NCI-H82 treated with DMSO at 0.1 percent for 48 hours (cell line): Measurements from ENCODE around the gene FAM222B.
"Not testable (repeated sequence)": the region's sequence is repeated elsewhere in the genome, so short reads cannot be mapped to it uniquely, and the experiment has no call there.

ENCODE experiments used
- DNase-seq: peaks from one replicate; lab custom pipeline; 2025; ENCODE audit not compliant: unreplicated experiment; lab: John Stamatoyannopoulos, UW

FAM222B gene

GRCh38 chr17:28747801-28748750, 94.5 kb downstream of the FAM222B start:
- no peak for DNase-seq

GRCh38 chr17:28747051-28747691, 95.4 kb downstream of the FAM222B start:
- no peak for DNase-seq

DNA sequence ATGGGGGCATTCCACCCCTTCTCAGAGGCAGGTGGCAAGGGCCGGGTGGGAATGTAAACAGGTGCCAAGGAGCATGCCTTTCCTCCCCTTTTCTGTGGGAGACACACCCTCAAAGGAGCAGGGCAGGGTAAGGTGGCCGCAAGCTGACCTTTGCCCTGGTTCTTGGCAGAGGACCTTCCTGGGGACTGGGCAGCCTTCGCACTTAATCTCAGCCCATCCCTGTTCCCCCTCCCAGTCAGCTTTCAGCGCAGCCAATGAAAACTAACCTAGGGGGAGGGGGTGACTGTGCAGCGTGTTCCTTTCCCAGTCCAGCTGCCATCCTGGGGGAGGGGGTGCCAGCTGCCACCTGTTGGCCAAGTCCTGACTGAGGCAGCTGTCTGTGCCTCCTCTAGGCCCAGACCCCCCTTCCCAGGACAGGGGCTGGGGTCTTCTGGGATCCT, 96.0 kb downstream of the FAM222B start:
- peak; percentile 90 for DNase-seq

GRCh38 chr17:28745786-28746411, 96.7 kb downstream of the FAM222B start:
- no peak for DNase-seq

- DNase-seq: peak; percentile 24
These were observed 97.4 kb downstream of the FAM222B start for GRCh38 chr17:28744972-28745785.

DNA sequence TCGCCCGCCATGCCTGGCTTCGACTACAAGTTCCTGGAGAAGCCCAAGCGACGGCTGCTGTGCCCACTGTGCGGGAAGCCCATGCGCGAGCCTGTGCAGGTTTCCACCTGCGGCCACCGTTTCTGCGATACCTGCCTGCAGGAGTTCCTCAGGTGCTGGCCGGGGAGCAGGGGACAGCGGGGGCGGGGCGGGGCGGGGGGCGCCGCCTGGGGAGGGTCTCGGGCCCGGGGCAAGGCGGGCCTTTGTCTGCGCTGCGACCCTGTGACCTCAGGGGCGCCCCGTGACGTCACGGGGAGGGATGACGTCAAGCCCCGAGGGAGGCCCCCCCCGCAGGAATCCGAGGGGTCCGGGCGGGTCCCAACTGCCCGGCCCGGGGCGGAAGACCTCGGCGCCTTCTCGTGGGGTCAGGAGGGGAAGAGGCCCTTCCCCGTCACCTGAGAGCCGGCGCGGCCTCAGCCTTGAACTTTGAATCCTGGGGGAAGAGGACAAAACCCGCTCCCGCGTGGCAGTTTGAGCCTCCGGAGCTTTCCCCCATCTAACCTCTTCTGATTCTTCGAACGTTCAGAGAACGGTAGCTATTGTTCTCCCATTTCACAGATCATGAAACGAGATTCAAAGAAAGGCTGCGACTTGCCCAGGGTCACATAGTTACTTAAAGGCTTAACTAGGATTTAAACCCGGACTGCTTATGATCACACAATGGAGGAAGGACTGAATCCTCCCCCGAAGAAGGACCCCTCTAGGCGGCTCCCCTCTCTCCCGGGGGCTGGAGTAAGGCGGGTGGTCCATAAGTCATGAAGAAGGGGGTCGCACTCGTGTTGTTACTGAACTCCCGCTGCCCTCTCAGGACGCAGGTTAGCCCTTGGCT, 98.3 kb downstream of the FAM222B start:
- peak; percentile 52 for DNase-seq

DNA sequence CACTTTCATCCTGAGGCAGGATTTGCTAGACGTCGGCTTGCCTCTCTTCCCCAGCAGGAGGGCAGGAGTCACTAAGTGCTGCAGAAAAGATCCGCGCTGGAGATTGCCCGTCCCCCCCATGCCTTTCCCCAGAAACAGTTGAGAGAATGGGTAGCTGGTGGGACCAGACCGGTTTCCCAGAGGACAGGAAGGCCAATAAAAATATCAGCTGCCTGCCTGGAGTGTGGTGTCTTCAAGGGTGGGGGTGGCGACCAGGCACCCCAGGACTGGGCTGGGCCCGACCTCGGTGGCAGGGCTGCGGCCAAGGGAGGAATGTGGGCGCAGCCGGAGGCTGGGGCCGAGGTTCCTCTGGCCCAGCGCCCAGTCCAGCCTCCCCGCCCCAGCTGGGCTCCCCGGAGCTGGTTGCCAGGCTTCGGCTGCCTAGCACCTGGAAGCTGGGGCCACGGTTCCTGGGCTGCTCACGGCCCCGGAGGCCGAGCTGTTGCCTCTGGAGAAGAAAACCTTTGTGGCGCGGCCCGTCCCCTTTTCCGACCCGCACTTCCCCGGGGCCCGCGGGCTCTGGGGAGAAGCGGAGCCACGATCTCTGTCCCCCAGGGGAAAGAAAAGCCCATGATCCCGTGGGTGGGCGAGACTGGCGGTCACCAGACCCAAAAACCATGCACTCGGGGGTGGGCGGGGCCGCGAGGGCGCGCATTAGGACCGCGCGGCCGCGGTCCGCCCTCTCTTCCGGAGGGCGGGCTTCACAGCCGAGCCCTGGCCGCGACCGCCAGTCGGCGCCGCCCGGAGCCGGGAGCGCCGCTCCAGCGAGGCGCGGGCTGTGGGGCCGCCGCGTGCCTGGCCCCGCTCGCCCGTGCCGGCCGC, 99.1 kb downstream of the FAM222B start, which contains the start of gene TRAF4:
TSS of gene TRAF4 (plus strand) at position 769 of the 861 bp plus-strand sequence. CDS start 102 bp downstream, outside the sequence.
- peak; percentile 70 for DNase-seq

DNA sequence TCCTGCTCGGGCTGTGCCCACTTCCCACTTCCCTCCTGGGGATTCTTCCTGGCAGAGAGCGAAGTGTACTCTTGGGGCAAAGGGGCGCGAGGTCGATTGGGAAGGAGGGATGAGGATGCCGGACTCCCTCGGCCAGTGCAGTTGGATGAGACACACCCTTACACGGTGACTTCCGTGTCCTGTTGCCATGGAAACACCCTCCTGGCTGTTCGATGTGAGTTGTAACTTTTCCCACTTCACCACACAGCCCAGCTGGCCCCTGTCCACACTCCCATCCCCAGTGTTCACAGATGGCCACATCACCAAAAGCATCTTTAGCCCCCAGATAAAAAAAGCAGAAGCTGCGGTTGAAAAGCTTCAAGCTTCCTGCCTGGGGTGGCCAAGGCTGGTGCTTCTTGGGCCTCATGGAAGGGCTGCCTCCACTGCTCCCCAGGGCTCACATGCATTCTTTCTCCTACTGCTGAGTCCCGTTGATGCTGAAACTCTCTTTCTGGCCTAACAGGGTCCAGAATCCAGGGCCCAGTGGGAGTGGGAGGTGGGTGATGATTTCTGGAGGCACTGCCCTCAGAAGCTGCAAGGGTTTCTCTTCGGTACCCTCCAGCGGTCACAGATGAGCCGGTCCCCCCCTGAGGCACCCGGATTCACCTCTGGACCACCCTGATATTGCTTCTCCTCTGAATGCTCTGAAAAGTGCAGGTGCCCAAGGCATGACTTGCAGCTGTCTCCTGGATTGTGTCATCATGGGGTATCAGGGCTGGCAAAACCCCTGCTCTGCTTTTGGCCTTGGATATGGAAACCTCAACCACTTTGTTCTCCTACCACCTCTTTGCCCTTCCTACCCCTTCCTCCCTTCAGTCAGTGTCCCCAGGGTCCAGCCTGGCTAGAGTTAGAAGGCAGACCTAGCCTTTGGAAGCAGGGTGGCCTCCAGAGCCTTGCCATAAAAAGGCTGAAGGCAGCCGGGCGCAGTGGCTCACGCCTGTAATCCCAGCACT, 100.9 kb downstream of the FAM222B start:
- DNase-seq: no peak

DNA sequence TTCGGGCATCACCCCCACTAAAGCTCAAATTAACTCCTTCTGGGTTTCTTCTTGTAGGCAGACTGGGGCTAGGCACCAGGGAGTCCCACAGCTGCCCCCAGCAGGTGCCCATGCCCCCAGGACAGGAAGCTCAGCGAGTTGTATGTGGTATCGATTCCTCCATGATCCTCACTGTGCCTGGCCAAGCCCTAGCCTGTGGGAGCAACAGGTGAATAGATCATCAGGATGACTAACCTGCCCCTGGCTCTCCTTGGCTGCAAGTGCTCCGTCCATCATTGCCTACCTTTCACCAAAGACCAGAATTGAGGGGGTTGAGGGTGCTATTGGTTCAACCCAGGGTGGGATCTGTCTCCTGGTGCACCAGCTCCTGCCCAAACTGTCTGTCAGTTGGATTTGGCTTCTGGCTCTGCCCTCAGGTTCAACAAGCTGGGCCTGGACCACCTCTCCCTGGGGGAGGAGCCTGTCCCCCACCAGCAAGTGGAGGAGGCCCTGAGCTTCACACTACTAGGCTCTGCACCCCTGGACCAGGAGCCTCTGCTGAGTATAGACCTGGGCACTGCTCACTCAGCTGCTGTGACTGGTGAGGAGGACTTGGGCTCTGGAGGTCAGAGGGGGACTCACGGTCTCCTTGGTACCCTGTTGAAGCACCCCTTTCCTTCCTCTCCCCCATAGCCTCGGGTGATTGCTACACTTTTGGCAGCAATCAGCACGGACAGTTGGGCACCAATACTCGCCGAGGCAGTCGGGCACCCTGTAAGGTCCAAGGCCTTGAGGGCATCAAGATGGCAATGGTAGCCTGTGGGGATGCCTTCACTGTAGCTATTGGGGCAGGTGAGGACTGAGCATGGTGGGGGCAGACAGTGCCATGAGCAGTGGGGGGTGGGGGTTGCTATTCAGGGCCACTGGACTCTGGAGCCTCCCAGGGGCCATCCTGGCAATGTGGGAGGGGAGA, 101.9 kb downstream of the FAM222B start:
- DNase-seq: no peak

DNA sequence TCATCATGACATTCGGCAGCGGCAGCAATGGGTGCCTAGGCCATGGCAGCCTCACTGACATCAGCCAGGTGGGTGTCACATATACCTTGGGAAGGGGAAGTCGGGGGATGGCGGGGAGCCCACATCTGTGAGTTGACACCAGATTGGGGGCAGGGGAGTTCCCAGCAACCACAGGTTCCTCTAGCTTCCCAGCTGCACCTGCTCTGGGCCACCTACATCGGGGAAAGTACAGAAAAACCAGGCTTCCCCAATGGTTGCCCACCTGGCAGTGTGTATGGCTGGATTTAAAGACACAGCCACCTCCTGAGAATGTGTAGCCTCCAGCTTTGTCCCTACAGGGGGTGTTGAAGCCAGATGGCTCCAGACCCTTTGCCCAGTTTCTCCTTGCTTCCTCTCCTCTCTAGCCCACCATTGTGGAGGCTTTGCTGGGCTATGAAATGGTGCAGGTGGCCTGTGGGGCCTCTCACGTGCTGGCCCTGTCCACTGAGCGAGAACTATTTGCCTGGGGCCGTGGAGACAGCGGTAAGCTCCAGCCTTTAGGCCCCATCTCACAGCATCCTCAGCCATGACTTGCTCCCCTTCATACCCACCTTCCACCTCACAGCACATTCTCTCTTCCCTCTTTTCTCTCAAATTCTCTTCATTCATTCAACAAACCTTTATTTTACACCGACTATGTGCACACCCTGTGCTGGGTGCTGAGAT, 103.8 kb downstream of the FAM222B start:
- DNase-seq: no peak

- DNase-seq: no peak
These were observed 104.6 kb downstream of the FAM222B start for GRCh38 chr17:28737770-28738679.

DNA sequence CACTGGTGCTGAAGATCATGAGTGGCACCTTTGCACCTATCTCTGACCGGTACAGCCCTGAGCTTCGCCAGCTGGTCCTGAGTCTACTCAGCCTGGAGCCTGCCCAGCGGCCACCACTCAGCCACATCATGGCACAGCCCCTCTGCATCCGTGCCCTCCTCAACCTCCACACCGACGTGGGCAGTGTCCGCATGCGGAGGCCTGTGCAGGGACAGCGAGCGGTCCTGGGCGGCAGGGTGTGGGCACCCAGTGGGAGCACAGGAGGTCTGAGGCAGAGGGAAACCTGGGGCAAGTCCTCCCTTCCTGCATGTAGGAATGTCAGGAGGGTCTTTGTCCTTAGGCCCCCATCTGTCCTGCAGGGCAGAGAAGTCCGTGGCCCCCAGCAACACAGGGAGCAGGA, 105.3 kb downstream of the FAM222B start:
- DNase-seq: no peak

GRCh38 chr17:28735913-28736769, 106.4 kb downstream of the FAM222B start:
- DNase-seq: not testable (repeated sequence)

DNA sequence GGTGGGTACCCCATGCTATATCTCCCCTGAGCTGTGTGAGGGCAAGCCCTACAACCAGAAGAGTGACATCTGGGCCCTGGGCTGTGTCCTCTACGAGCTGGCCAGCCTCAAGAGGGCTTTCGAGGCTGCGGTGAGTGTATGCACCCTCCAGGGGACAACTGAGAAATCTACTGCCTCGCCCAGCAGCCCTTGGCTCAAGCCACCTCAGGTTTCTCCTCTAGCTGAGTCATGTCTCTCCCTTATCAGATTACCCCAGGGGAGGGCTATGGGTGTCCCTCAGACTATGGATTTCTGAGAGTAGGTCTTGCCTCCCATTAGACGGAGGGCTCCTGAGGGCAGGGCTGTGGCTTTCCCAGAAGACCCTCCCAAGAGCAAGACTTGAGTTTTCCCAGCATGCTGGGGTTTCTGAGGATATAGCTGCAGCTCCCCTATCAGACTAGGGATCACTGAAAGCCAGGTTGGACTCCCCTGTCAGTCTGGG, 107.3 kb downstream of the FAM222B start:
- DNase-seq: no peak
